ENCODE results near the gene SH3RF1.
A peak's percentile ranks its signal among the peaks of the same experiment; 100 is the strongest.
"Not testable (repeated sequence)": the region's sequence is repeated elsewhere in the genome, so short reads cannot be mapped to it uniquely, and the experiment has no call there.

The SH3RF1 gene

DNA sequence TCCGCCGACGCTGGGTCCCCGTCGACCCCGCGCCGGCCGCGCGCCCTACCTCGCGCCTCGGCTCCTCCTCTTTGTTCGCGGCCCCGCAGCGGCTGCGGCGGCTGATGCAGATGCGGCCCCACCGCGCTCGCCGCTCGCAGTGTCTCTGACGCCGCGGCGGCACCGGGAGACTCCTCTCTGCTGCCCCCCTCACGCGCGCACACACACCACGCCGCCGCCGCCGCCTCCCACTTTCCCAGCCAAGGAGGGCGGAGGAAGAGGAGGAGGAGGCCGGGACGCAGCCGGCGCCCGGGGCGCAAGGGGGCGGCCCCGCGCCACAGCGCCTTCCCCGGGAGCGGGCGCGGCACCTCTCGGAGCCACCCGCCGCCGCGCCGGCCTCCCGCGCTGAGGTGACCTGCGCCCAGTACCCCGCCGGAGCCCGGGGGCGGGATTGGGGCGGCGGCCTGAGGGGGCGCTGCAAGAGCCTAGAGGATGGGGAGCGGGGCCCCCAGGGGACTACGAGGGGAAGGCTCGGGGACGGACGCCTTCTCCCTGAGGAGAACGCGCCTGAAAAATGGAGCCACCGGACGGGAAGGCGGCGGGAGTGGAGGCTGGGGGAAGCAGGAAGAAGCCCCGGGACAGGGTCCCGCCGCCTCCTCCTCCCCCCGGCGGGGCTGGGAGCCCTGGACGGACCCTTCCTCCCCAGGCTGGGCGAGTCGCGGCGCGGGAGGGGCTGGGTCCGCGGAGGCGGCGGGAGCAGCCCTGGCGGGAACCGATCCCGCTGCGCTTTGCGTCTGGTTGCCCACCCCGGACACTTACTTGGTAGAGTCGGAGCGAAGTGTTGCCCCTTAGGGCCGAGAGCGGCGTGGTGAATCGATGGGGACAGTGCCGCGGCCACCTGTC is at the start of gene SH3RF1:
TSS of gene SH3RF1 (minus strand) at position 147 of the 882 bp plus-strand sequence. CDS start 1,744 bp downstream, outside the sequence.
- DNase-seq (ENCODE audit: low spot score), result peak; percentile 70

- peak; percentile 23 for DNase-seq (ENCODE audit: low spot score)
Measured at GRCh38 chr4:169315530-169316343, 45.0 kb upstream of the SH3RF1 start.

DNA sequence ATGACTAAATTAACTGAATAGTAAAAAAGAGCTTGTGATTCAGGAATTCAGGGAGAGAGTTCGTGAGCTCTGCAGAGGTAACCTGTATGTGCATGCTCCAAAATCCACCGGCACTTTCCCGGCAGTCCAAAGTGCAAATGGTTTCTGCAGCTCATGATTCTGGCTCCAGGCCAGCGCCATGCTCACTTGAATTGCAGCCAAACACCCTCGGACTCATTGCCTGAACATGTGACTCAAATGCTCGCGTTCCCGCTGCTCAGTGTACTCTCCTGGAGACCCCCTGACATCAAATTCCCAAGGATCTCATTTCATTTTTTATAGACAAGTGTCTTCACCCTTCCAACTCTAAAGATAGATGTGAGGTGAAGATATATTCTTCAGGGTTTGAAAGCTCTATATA is 44.1 kb upstream of the SH3RF1 start:
- DNase-seq (ENCODE audit: low spot score), result peak; percentile 22

DNA sequence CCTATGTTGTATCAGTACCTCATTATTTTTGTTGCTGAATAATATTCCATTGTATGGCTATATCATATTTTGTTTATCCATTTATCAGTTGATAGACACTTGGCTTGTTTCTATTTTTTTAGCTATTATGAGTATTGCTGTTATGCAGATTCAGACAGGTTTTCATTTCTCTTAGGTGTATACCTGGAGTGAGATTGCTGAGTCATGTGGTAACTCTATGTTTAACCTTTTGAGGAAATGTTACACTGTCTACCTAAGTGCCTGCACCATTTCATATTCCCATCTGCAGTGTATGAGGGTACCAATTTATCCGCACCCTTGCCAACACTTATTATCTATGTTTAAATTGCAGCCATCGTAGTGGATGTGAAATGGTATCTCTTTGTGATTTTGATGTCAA is 43.0 kb upstream of the SH3RF1 start:
- DNase-seq (ENCODE audit: low spot score), result no peak

DNA sequence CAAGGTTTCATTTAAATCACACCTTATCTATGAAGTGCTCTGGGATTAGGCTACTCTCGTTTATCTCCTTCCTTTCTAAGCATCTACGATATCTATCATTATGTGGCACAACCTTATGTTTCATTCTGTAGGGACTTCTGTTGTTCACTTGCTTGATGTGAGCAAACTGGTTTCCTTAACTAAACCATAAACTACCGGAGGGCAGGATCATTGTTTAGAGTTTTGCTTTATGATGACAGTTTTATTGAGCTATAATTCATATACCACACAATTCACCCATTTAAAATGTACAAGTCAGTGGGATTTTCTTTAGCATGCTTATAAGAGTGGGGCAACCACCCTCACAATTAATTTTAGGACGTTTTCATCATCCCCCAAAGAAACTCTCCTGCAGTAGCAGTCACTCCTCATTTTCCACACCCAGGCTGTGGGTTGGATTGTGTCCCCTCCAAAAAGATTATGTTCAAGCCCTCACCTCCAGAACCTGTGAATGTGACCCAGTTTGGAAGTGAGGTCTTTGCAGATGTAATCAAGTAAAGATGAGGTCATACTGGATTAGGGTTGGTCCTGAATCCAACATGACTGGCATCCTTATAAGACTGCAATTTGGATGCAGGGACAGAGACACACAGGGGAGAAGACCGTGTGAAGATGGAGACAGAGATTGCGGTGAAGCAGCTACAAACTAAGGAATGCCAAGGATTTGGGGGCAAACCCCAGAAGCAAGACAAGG is 42.1 kb upstream of the SH3RF1 start:
- no peak for DNase-seq (ENCODE audit: low spot score)

DNA sequence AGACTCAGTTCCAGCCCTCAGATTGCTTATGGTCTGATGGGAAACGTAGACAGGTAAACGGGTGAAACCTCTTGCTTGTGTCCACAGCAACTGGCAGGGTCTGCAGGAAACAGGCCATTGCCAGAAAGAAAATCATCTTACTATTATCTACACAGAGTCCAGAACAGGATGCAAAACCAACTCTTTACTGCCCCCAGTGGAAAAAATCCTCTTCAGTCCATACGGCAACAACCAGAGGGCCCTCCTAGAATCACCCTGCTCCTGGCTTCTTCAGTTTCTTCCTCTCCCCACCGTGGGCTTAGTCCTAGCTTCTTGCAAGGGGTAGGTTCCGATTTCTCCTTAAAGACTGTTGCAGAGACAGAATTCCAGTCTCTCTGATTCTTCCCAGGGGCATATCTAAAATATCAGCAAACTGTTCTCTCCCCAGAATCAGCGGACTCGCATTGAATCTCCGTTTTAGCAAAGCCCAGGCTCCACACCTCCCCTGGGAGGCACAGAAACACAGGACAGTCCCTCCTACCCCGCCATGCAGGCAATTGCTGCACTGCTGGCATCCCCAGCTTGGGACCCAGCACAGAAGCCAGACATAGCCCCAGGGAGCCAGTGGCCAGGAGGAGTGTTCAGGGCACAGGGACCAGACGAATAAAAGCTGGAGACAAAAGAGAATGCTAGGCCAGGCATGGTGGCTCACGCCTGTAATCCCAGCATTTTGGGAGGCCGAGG is 41.0 kb upstream of the SH3RF1 start:
- peak; percentile 56 for DNase-seq (ENCODE audit: low spot score)

DNA sequence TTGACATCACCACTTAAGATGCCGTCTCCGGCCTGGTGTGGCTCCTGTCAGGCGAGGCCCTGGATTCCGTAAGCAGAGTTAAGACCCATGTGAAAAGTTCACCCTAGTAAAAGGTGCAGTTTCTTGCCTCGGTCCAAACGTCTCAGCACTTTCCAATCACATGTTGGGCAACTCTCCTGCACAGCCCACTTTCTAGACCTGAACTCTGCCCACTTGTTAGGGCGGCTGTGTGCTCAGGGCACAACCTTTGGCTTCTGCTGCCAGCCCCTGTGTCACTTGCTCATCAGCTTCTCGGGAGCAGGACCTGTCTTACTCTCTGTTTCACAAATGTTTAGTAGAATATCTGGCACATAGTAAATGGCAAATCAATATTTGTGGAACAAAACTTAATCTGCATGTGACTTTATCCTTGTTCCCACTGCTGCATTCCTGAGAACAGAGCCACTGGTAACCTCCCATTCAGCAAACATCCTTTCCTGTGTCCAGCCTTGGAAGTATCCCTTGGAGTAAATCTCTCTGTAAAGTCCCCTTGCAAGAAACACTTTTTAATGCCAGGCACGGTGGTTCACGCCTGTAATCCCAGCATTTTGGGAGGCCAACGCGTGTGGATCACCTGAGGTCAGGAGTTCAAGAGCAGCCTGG is 38.7 kb upstream of the SH3RF1 start:
- no peak for DNase-seq (ENCODE audit: low spot score)

DNA sequence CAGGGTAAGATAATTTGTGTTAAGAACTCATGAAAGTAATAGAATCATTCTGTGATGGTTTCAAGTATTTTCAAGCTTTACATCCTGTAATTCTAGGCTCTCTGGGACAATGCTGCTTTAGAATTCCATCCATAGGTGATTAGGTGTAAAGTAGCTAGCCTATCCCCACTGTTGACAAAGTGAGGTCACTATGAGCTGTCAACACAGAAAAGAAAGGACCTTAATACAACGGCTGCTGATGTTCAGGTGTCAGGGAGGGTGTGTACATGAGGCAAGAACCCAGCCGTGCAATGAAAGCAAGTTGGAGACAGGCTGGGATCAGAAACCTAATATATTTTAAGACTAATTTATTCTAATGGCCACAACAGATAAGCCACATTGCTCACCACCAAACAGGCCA is 36.8 kb upstream of the SH3RF1 start:
- DNase-seq (ENCODE audit: low spot score), result no peak

- no peak for DNase-seq (ENCODE audit: low spot score)
Measured at GRCh38 chr4:169305651-169306050, 34.9 kb upstream of the SH3RF1 start.

DNA sequence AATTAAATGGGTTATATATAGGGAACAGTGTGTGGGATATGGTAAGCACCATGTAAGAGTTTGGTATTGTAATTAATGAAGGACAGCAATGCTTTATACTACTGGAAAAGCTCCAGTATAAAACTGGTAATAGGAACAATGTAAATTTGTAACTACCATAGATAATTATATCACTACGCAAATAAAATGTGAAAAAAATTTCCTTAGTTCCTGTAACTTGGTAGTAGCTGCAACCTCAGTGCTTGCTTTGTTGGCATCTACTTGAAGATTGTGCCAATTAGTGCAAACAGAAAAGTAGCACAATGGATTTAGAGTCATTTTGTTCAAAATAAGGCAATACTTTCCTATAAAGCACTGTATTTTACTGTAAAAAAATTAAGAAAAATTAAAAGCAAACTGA is 34.4 kb upstream of the SH3RF1 start:
- no peak for DNase-seq (ENCODE audit: low spot score)

GRCh38 chr4:169295822-169296221 is 25.1 kb upstream of the SH3RF1 start:
- peak; percentile 51 for DNase-seq (ENCODE audit: low spot score)

DNA sequence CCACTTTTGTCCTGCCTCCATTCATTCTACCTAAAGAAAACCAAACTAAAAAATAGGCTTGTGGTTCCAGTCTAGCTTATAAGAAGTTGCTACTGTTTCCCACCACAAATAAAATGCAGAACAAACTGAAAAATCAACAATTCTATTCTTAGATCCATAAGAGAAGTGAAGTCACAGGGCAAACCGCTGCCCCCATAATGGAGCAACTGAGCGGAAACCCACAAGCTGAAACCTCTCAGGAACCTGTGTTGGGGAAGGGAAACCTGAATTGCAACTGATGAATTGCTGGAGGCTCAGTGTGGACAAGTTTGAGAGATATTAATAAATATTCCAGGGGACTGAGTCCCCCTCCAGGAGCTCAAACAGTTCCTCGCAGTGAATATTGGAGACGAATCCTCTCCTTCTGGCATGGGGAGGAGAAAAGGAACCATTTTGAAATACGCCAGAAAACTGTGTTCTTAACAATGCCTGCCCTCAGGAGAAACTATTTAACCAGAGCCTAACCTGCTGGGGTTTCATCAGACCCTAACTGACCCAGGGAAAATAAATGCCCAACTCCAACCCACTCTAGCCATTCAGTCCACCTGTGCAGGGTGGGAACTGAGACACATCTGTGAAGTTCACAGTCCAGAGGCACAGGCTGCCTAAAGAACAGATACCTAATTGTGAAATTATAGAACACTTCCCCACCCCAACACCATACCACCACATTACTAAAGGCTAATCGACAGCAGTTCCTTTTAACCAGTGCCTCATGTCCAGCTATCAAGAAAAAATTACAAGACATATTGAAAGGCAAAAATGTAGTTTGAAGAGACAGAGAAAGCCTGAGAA is 22.8 kb upstream of the SH3RF1 start:
- peak; percentile 64 for DNase-seq (ENCODE audit: low spot score)

GRCh38 chr4:169287983-169288382 is 17.2 kb upstream of the SH3RF1 start:
- not testable (repeated sequence) for DNase-seq (ENCODE audit: low spot score)

DNA sequence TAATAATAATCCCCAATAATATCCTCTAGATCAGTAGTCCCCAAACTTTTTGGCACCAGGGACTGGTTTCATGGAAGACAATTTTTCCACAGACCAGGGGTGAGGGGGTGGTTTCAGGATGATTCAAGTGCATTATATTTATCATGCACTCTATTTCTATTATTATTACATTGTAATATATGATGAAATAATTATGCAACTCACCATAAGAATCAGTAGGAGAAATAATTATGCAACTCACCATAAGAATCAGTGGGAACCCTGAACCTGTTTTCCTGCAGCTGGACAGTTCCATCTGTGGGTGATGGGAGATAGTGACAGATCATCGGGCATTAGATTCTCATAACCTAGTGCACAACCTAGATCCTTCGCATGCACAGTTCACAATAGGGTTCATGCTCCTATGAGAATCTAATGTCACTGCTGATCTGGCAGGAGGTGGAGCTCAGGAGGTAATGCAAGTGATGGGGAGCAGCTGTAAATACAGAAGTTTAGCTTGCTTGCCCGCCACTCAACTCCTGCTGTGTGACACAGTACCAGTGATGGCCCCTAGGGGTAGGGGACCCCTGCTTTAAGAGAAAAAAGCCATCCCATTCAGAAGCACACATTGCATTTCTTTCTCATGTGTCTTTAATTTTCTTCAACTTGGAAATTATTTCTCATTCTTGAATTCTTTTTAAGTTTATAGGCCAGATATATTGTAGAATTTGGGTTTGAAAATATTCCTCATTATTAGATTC is 16.0 kb upstream of the SH3RF1 start:
- no peak for DNase-seq (ENCODE audit: low spot score)

DNA sequence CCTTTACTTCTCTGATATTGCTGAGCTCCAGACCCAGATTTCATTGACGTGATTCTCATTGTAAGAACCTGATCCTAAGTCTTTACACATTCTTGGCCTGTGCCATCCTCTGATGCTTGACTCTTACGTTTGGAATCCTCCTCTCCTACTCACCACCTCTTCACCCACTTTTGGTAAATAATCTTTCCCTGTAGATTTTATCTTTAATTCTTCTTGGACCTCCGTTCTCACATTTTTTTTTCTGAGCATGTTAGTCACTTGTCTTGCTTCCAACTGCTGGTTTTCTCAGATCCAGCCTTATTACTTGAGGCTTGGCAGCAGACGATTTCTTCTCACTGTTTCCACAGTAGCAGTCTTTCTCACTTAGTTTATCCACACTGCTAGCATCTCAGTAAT is 12.4 kb upstream of the SH3RF1 start:
- DNase-seq (ENCODE audit: low spot score), result no peak

DNA sequence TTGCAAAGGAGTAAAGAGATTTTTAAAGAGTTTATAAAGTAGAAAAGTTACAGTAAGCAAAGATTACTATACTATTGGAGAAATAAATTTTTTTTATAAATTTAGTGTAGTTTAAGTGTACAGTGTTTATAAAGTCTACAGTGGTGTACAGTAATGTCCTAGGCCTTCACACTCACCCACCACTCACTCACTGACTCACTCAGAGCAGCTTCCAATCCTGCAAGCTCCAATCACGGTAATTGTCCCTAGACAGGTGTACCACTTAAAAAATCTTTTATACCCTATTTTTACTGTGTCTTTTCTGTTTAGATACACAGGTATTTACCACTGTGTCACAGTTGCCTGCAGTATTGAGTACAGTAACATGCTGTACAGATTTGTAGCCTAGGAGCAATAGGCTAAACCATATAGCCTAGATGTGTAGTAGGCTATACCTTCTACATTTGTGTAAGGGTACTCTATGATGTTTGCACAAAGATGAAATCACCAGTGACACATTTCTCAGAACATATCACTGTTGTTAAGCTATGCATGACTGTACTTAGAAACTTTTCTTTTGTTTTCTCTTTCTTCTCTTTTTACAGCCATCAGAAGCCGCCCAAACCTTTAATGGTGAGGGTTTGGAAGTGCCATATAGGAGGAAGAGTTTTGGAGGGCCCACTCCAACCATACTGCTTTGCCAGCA is 11.8 kb upstream of the SH3RF1 start:
- DNase-seq (ENCODE audit: low spot score), result no peak

DNA sequence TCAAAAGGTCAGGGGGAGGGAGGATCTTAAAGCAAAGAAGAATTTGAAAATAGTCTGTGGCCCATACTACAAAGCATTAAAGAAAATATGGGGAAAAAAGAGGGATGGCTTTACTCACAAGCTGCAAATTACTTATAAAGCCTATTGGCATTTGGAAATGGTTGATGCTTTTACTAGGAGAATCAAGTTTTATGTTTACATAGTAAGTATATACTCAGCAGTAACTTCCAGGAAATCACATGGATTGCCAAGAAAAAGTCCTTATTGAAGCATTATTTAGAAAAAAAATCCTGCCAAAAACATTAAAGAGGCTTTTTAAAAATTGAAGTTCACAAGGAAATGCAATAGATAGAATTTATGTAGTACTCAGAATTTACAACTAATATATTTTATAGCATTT is 8.4 kb upstream of the SH3RF1 start:
- DNase-seq (ENCODE audit: low spot score), result no peak

GRCh38 chr4:169278624-169279023 is 7.9 kb upstream of the SH3RF1 start:
- no peak for DNase-seq (ENCODE audit: low spot score)

DNA sequence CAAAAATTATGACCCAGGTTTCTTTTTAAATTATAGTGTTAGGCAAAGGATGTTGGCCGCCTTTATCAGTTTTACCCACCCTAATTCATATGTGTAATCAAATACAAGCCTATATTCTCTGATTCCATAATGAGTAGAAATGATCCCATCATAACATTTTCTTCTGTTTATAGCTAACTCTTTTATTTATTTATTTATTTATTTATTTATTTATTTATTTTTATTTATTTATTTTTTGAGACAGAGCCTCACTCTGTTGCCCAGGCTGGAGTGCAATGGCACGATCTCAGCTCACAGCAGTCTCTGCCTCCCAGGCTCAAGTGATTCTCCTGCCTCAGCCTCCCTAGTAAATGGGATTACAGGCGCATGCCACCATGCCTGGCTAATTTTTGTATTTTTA is 7.1 kb upstream of the SH3RF1 start:
- not testable (repeated sequence) for DNase-seq (ENCODE audit: low spot score)

Data from pons (tissue), 1 donor.